ENCODE results near the gene CYTH4.

GRCh38 chr22:37292641-37293040 lies 10.3 kb downstream of the CYTH4 start:
- TF ChIP-seq CTCF (IDR thresholded peaks at IDR 0.05) (no peak), POLR2A (IDR thresholded peaks at IDR 0.05) (no peak)
